HS-5 (cell line): ENCODE measurements around the gene OTUD5.

ENCODE experiments used
- DNase-seq: peaks from one replicate; pipeline ENCODE4 v3.0.0-alpha.2; 2012; ENCODE audit warnings: low read depth

The OTUD5 gene

GRCh38 chrX:48937054-48937907 is 20.1 kb downstream of the OTUD5 start:
- DNase-seq = no peak

DNA sequence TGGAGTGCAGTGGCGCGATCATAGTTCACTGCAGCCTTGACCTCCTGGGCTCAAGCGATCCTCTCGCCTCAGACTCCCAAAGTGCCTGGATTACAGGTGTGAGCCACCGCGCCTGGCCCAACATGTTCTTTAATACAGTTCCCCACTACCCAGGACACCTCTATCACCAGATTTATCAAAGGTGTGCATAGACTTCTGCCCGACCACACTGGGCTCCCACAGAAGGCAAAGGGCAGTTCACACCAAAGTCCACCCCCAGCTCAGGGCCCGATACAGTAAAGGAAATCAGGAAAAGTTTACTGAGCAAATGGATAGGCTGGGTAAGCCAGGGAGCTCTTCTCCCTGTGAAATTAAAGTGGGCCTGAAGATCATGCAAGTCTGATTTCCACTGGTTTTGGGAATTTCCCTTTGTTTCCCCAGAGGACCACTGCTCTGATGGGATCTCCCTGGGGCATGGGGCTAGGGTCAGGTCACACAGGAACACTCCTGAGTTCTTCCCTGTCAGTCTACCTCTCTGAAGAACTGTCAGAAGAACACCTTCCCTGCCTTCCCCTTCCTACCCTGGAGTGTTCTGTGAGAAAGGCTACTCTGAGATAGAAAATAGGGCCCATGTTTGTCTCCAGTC is 20.9 kb downstream of the OTUD5 start:
- DNase-seq = no peak

DNA sequence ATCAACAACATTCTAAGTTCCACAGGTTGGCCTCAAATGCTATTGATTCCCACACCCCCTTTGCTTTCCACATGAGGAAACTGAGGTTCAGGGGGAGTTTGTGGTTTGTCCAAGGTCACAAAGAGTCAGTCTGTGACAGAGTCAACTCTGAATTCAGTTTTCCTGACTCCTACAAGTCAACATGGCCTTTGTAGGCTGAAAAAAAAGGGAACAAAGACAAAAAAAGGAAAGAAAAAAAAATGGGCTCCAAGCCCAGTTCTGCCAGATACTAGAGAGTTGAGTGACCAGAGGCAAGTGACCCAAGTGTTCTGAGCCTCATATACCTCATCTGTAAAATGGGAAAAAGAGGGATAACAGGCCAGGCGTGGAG is 22.1 kb downstream of the OTUD5 start:
- DNase-seq = no peak

DNA sequence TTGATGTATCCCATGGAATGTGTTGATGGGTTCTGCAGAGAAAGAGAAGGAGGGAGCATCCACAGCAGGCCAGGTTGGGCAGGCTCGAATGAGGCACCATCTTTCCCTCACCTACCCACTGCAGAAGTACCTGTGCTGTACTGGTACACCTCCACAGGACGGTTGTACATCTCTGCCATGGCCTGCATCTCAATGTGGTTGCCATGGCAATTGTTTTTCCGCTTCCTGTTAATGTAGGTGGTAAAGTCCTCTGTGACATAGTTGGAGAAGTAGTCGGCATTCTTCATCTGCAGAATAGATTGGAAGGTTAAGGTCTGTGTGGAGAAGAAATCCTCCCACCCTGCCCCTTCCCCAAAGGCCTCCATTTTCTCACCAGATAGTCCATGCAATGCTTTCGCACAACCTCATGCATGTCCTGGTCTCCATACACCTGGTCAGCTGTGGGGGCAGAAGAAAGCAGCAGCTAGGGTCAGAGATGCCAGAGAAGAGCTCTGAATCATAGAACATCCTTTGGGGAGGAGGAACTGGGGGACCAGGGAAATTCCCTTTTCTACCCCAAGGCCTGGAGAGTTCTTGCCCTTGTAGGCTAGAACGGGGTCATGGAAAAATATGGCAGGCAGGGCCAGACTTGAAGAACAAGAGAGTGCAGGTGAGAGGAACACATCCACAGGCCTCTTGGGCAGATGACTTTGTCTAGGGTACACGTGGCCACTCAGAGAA is 22.7 kb downstream of the OTUD5 start:
- no peak for DNase-seq

GRCh38 chrX:48933757-48934156 is 23.6 kb downstream of the OTUD5 start:
- DNase-seq = no peak

GRCh38 chrX:48927736-48928382 is 29.5 kb downstream of the OTUD5 start:
- no peak for DNase-seq

DNA sequence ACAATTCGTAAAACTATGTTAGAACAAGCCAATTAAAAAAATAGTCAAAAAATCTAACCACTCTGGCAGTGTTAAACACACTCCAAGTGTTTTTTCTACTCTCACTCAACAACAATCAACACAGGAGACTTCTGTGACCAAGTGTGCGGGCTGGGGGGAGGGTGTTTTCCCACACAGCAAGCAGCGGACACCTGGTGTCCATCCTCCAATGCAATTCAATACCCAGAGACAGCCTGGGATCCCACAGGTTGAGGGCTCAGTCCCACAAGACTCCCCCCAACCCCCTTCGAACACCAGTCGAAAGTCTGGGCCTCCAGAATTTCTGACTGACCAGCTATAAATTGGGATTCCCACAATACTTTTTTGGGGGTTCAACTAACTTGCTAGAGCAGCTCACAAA is 30.3 kb downstream of the OTUD5 start:
- no peak for DNase-seq

- DNase-seq = no peak
These were observed 33.1 kb downstream of the OTUD5 start for GRCh38 chrX:48924270-48924669.

DNA sequence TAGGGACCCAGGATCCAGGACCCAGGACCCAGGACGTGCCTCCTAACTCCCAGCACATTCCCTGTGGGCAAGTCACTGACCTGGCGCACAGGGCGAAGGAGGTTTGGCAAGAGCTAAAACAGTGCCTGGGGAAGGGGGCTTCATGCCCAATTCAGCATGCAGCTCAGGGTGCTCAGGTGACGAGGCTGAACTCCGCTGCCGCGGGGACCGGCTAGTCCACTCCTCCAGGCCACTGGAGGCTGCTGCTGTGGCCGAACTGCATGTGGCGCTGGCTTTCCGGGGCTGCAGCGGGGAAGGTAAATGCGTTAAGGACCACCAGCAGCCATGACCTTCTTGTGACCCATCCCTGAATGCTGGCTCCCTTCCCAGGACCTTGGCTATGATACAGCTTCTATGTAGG is 33.6 kb downstream of the OTUD5 start:
- DNase-seq = no peak

- no peak for DNase-seq
These were observed 36.7 kb downstream of the OTUD5 start for GRCh38 chrX:48920718-48921104.

- DNase-seq = no peak
These were observed 37.3 kb downstream of the OTUD5 start for GRCh38 chrX:48919947-48920717.

DNA sequence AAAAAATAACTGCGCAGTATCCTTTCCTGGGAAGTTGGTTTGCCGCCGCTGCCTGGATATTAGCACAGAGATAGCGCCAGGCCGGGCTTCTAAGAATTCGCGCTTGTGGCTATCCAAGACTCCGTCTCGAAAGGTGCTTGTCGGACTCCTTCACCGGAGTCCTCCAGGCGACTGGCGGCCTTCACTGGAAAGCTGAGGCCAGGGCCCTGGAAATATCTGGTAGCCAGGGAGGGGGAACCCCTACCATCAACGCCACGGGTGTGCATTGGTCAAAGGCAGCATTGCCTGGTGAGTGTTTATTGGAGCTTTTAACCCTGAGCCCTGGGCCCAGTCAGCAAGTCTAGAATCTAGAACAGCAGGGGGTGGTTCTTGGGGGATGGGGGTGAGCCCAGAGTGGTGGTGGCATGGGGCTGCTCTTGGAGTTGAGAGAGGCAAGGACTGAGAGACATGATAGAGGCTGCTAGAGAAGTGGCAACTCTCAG is 38.0 kb downstream of the OTUD5 start:
- DNase-seq = no peak

- peak; percentile 49 for DNase-seq
These were observed 38.6 kb downstream of the OTUD5 start, which contains the start of gene PIM2 for GRCh38 chrX:48918643-48919340. PIM2 (minus strand) TSS chrX:48919024; CDS start chrX:48918834, 190 bp downstream.

- DNase-seq = no peak
These were observed 39.1 kb downstream of the OTUD5 start for GRCh38 chrX:48918301-48918642.

DNA sequence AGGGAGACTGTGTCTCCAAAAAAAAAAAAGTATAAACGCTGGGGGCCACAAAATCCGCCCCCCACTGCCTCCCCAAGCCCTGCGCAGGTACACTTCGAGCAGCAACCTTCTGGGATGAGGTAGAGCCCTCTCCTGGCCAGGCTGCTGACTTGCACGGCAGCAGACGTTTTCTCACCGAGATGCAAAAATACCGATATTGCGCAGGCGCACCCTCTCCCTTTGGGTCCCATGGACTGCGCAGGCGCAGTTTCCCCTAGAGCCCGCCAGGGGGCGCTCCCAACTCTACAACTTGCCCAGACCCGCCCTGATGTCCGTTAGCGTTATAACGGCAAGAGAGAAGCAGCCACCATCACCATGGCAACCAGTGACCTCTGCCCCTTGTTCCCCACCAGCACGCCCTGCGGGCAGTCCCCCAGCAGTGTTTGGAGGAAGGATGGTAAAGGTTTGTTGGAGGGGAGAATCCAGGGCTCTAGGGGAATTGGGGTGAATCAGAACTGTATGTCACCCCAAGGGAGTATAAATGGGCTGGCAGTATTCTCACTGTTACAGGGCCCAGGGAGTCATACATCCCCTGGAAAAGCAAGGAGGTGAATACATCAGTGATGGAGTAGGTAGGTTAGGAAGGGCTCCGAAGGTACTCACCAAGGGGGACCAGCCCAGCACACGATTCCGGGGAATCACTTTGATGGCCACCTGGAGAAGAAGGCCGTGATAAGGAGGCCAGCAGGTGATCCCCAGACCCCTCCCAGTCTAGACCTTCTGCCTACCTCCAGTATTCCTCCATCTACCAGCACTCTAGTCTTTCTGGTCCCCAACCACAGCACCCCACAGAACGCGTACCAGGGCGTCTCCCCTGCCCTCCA is 40.0 kb downstream of the OTUD5 start:
- peak; percentile 67 for DNase-seq

- no peak for DNase-seq
These were observed 42.6 kb downstream of the OTUD5 start for GRCh38 chrX:48914593-48915493.

GRCh38 chrX:48913605-48914366 is 43.6 kb downstream of the OTUD5 start:
- no peak for DNase-seq
